Activated T-helper 1 cell treated with Interleukin-2 at 50 U/mL for 16 hours (primary cell): ENCODE measurements around the gene SLC26A8.
"Not testable (repeated sequence)": the region's sequence is repeated elsewhere in the genome, so short reads cannot be mapped to it uniquely, and the experiment has no call there.

Source experiments
- DNase-seq: peaks from one replicate; pipeline ENCODE4 v3.0.0-alpha.2; 2020; ENCODE audit warnings: low read depth

Gene SLC26A8

DNA sequence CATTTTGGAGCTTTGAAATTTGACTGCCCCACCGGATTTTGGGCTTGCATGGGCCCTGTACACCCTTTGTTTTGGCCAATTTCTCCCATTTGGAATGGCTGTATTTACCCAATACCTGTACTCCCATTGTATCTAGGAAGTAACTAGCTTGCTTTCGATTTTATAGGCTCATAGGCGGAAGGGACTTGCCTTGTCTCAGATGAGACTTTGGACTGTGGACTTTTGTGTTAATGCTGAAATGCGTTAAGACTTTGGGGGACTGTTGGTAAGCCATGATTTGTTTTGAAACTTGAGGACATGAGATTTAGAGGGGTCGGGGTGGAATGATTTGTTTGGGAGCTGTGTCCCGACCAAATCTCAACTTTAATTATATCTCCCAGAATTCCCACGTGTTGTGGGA is 83.3 kb downstream of the SLC26A8 start:
- DNase-seq: not testable (repeated sequence)

DNA sequence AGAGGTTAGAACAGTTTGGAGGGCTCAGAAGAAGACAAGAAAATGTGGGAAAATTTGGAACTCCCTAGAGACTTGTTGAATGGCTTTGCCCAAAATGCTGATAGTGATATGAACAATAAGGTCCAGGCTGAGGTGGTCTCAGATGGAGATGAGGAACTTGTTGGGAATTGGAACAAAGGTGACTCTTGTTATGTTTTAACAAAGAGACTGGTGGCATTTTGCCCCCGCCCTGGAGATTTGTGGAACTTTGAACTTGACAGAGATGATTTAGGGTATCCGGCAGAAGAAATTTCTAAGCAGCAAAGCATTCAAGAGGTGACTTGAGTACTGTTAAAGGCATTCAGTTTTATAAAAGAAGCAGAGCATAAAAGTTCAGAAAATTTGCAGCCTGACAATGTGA is 84.4 kb downstream of the SLC26A8 start:
- DNase-seq: not testable (repeated sequence)

DNA sequence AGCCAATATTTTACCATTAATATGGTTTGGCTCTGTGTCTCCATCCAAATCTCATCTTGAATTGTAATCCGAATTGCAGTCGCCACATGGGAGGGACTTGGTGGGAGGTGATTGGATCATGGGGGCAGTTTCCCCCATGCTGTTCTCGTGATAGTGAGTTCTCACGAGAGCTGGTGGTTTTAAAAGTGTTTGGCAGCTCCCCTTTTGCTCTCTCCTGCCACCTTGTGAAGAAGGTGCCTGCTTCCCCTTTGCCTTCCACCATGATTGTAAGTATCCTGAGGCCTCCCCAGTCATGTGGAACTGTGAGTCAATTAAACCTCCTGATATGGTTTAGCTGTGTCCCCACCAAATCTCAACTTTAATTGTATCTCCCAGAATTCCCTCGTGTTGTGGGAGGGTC is 85.2 kb downstream of the SLC26A8 start:
- DNase-seq: not testable (repeated sequence)

DNA sequence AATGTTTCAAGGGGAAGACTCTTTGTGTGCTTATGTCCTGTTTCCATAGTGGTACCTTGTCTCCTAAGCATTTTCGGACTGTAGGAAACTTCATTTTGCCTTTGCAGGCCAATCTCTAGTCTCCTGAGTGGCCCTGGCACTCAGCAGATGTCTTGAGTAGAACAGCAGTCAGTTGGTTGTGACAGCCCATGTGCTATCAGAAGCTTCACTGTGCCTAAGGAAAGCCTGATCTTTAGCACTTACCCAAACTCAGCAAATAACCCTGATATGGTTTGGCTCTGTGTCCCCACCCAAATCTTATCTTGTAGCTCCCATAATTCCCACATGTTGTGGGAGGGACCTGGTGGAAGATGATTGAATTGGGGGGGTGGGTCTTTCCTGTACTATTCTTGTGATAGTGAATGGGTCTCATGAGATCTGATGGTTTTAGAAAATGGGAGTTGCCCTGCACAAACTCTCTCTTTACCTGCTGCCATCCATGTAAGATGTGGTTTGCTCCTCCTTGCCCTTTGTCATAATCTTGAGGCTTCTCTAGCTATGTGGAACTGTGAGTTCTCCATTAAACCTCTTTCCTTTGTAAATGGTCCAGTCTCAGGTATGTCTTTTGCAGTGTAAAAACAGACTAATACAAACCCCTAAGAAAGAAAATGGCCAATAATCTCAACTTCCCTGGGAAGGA is 87.6 kb downstream of the SLC26A8 start:
- no peak for DNase-seq

DNA sequence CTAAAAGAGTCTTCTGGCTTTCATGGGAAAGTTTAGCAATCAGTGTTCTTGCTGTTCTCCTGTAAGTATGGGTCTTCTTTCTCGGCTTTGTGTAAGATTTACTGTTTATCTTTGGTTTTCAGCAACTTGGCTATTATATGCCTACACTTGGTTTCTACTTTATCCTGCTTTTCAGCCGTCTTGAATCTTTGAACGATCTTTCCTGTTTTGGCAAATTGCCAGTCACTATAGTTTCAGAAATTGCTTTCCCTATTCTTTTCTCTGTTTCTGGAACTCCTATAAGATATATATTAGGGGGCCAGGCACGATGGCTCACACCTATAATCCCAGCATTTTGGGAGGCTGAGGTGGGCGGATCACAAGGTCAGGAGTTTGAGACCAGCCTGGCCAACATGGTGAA is 89.0 kb downstream of the SLC26A8 start:
- no peak for DNase-seq

DNA sequence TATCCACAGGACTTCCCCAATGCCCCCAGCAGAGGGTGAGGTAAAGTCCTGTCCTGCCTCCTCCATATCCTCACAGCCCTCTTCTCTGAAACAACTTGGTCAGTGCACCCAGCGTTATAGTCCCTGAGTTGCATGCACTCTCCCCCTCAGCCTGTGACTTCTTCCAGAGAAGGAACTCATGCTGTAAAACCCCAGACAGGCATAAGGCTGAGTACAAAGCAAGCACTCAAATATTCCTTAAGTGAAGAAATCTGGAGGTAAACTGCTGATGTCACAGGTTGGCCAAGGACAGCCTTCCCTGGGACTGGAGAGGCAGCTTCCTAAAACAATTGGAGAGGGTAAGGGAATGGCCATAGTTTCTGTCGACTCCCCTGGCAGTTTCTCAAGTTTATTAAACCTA is 90.6 kb downstream of the SLC26A8 start:
- DNase-seq: no peak

DNA sequence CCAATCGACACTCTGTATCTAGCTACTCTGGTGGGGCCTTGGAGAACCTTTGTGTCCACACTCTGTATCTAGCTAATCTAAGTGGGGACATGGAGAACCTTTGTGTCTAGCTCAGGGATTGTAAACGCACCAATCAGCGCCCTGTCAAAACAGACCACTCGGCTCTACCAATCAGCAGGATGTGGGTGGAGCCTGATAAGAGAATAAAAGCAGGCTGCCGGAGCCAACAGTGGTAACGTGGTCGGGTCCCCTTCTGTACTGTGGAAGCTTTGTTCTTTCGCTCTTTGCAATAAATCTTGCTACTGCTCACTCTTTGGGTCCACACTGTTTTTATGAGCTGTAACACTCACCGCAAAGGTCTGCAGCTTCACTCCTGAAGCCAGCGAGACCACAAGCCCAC is 92.6 kb downstream of the SLC26A8 start:
- not testable (repeated sequence) for DNase-seq

DNA sequence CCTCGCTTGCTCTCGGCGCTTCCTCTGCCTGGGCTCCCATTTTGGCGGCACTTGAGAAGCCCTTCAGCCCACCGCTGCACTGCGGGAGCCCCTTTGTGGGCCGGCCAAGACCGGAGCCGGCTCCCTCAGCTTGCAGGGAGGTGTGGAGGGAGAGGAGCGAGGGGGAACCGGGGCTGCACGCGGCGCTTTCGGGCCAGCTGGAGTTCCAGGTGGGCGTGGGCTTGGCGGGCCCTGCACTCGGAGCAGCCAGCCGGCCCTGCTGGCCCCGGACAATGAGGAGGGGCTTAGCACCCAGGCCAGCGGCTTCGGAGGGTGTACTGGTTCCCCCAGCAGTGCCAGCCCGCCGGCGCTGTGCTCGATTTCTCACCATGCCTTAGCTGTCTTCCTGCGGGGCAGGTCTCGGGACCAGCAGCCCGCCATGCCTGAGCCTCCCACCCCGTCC is 93.3 kb downstream of the SLC26A8 start:
- DNase-seq: no peak

DNA sequence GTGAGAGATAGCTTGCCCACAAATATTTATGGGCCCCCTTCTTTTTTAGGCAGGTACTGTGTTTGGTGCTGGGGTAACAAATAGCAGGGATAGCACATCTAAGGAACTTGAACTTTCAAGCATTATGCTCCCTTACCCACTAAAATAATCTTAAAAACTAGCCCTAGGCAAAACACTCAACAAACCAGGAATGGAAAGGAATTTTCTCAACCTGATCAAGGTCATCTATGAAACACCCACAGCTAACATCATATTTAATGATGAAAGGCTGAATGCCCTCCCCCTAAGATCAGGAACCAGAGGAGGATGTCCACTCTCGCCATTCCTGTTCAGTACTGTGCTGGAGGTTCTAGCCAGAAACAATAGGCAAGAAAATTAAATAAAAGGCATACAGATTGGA is 94.8 kb downstream of the SLC26A8 start:
- DNase-seq: no peak

DNA sequence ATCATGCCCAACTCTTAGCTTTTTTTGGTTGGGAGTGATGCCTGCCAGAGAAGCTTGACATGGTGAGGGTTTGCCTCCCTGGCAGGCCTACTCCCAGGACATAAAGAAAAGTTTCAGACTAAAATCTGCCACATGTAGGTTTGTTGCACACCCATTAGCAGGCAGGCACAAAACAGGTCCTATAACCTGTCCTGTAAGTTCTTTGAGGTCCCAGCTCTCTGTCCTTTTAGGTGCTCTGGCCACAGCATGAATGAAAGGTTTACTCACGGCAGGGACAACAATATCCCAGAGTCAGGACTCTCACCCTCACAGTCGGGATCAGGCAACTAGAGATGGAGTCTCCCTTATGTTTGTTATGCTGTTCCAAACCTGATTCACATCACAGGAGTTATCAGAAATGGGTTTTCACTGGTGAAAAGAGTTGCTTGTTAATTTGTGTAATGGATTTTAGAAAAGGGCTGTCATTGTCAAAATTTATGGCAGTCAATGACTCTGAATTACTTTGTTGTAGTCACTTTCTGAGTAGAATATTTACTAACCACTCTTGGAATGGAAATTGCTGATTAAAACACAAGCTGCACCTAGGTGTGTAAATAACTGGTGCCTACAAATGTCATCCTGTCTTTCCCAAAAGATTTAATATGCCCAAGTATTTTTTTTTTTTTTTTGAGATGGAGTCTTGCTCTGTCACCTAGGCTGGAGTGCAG is 97.8 kb downstream of the SLC26A8 start:
- DNase-seq: no peak

DNA sequence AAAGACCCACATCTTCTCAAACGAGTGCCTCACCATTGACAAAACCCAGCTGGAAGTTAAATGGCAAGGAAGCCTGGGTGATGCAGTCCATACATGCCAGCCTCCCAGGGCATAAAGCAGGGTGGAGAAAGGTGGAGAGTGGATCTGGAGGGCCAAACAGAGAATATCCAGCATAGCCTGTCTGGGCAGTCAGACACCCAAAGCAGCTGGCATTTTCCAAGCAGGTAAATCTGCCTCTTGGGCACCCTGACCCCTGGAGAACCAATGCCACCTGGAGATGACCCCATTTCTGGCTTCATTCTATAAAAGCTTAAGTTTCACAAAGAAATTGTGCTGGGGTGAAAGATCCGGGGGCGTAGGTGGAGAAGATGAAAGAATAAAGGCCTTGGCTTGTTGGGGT is 98.5 kb downstream of the SLC26A8 start:
- DNase-seq: no peak

DNA sequence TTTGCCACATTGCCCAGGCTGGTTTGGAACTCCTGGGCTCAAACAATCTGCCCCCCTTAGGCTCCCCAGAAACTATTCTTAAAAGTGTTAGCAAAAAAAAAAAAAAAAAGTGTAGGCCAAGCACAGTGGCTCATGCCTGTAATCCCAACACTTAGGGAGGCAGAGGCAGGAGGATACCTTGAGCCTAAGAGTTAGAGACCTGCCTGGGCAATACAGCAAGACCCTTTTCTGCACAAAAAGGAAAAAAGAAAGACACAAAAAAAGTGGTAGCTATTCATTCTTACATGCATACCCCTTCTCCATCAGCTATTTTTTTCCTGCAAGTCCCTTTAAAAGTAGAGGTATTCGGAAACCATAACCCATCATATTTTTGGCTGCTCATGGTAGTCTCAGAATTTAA is 100.3 kb downstream of the SLC26A8 start:
- no peak for DNase-seq

DNA sequence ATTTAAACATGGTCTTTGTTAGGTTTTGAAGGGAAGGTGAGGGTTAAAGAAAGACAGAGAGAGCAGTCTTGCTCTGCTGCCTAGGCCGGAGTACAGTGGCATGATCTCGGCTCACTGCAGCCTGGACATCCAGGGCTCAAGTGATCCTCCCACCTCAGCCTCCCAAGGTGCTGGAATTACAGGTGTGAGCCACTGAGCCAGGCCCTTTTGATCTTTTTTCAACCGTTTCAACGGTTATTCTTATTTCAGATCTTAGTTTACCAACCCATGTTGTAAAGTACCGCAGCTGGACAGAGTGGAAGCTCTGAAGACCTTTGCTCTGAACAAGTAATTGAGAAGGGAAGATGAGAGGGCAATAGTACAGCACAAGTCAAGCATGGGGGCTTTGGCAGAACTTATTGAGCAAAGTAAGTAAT is 102.3 kb downstream of the SLC26A8 start:
- no peak for DNase-seq

DNA sequence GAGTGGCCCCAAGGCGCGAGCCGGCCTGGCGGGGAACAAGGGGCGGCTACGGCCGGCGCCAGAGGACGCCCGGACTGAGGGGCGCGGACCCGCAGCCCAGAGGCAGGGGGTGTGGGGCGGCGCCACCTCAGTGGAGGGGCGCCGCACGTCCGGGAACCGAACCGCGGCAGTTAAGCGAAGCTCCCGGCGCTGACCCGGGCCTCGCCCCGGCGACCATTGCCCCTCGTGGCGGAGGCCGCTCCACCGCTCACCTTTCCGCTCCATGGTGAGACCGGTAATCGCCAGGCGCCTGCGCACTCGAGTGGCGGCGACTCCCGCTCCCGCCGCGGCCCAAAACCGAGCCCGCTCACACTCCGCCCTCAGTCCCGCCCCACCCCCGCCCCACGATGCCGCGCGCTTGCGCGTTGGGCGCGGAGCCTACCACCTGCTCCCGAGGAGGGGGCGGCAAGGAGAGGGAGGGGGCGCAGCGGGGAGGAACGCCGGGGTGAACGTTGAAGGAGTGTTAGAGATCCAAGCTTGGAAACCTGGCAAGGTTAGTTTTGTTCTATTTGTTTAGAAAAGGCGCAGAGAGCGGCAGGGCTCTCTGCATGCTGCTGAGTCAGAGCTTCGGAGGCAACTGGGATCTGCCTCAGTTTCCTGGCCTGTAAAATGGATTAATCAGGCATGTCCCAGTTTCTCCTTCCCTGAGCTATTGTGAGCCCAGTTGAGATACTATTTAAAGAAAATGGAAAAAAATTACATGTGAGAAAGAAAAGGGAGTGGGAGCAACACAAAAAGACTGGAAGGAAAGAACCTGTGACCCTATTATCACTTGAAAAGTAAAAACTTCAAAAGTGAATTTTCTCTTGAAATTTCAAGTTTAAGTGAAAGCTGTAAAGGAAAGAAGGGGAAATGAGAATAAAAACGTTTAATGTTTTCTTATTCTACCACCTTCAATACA is 103.4 kb downstream of the SLC26A8 start, which contains the start of gene SRPK1:
TSS of gene SRPK1 (minus strand) at position 306 of the 940 bp plus-strand sequence. CDS start at position 264, 42 bp downstream.
- DNase-seq: peak; percentile 77

DNA sequence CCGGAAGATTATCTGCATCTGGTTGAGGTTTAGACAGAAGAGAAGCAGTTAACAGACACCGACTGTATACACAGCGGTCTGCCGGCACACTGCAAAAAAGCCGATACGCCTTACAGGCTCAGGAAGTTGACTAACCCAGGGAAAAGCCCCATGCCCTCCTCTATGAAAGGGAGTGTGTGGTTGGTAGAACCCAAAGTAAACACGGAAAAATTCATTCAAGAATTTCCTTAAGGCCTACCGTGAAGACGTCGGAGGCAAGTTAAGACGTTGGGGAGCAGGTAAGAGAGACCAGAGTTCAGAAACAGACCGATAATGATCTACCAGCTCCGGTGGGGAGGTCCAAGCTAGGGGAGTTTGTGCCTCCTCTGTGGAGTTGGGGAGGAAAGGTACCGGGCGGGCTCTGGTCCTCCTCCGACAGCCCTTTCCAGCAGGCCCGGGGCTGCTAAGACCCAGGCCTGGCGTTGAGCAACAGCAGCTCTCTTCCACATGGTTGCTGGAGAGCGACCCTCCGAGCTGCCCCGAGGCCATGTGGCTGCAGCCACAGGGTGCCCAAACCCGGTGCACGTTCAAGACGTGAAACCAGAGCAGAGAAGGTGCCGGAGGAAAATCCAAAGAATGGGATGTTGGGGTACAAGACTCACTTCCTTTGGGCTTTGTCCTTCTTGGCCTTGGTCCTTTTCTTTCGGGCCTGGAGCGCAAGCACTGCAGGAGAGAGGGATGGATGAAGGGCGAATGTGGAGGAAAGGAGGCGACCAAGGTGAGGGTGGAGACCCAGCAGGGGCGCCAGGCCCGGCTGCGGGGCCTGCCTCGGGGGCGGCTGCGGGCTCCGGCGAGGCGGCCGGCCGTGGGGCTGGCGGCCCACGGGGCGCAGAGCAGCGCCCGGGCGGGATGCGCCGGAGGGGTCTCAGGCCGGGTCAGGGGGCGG is 104.4 kb downstream of the SLC26A8 start:
- peak; percentile 21 for DNase-seq

DNA sequence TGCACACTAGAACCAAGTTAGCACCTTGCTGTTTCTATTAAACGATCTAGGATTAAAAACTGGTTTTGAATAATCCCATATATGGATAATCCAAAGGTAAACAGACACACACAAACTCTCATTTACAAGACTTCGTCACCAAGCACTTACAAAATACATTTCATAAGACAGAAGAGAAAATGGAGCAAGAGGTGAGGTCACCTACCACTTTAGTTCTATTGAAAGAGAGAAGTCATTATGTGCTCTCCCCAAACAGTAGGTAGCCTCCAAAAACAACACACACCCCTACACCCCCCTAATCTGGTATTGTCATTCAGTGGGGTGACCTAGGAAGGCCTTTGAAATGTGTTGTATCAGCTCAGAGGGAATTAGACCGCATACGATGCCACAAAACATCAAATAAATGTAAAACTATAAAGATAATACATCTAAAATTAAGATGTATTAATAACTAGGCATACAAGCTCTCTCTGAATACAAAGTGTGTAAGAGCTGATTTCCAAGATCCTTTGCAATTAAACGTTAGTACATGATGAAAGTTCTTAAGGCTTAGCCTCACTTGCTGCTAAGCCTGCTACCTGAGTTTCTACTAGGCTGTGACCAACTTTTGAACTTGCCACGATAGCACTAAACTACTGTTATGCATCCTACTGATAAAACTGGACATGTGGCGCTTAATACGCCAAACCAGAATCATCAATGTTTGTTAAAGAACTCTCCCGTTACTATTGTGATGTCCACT is 105.2 kb downstream of the SLC26A8 start:
- no peak for DNase-seq

DNA sequence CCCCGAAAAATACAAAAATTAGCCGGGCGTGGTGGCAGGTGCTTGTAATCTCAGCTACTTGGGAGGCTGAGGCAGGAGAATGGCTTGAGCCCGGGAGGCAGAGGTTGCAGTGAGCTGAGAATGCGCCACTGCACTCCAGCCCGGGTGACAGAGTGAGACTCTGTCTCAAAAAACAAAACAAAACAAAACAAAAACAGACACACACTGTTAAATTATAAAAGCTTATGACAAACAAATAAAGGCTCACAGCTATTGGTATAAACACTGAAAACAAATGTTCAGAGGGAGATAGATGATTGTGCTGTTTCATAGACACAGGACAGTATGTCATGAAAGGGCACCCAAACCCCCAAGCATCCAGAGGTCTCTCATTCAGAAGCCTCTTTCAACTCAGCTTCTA is 107.5 kb downstream of the SLC26A8 start:
- DNase-seq: not testable (repeated sequence)

DNA sequence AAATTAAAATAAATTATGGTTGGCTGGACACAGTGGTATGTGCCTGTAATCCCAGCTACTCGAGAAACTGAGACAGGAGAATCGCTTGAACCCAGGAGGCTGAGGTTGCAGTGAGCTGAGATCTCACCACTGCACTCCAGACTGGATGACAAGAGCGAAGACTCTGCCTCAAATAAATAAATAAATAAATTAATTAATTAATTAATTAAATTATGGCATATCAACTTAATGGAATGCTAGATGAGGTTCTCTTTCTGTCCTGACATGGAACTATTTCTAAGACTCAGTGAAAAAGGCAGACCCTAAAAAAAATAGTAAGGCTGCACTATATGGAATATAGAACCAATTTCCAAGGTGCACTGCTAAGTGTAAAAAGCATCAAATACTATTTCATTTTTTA is 108.4 kb downstream of the SLC26A8 start:
- DNase-seq: no peak

DNA sequence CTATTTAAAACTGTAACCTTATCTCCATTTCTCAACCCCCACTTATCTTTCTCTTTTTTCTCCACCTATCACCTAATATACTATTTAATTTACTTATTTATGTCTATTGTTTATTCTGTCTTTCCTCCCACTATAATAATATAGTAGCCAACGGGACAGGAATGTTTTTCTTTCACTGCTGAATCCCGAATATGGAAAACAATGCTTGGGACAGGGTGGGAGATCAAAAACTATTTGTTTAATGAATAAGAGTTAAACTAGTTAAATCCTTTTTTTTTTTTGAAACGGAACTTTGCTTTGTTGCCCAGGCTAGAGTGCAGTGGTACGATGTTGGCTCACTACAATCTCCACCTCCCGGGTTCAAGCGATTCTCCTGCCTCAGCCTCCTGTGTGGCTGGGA is 109.9 kb downstream of the SLC26A8 start:
- DNase-seq: no peak

DNA sequence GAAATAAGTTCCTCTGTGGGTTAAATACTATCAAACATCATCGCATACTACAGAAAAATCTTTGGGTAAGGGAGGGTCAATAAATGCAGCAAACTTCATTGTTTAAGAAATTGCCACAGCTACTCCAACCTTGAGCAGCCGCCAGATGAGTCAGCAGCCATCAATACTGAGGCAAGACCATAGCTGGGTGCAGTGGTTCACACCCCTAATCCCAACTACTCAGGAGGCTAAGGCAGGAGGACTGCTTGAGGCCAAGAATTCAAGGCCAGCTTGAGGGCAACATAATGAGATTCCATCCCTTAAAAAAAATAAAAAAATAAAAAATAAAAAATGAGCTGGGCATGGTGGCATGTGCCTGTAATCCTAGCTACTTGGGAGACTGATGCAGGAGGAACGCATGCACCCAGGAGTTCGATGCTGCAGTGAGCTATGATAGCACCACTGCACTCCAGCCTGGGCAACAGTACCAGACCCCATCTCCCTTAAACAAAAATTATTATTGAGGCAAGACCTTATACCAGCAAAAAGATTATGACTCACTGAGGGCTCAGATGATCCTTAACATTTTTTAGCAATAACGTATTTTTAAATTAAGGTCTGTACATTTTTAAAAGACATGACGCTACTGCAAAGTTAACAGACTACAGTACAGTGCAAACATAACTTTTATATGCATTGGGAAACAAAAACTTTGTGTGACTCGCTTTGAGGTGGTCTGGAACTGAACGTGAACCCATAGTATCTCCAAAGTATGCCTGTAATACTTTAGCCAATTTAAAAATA is 112.4 kb downstream of the SLC26A8 start:
- DNase-seq: no peak
